Right cardiac atrium (tissue), 5 donors: ENCODE measurements around the gene CDK14. TPM values are rescaled to one million over a fixed set of nuclear protein-coding genes. Genes with fewer than 3 reads are reported as not detected.
"Not testable (repeated sequence)": the region's sequence is repeated elsewhere in the genome, so short reads cannot be mapped to it uniquely, and the experiment has no call there.

Source experiments
- ATAC-seq, 2 donors: fragments of 200-7000 bp; cut with Tn5 transposase; one replicate each; pipeline versions ENCODE4 v1.8.0 to v1.9.1; 2020; ENCODE audit warnings: moderate library complexity in 2 of 2, mild to moderate bottlenecking in 1 of 2
- DNase-seq, 3 donors: peaks; one replicate each; pipeline ENCODE4 v3.0.0-alpha.2; 2020
- H3K27ac ChIP-seq: one replicate; pipeline ENCODE4 v1.5.1; 2013; ENCODE audit warnings: mild to moderate bottlenecking, low read length, control low read depth, moderate library complexity
- H3K27me3 ChIP-seq: one replicate; pipeline ENCODE4 v1.6.1; 2013; ENCODE audit not compliant: control insufficient read depth, insufficient read depth
- H3K4me1 ChIP-seq: one replicate; pipeline ENCODE4 v1.6.1; 2013; ENCODE audit warnings: low read length; ENCODE audit not compliant: control insufficient read depth, insufficient read depth
- H3K4me3 ChIP-seq: one replicate; pipeline ENCODE4 v1.5.1; 2013; ENCODE audit warnings: low read length, control low read depth
- H3K9me3 ChIP-seq: one replicate; pipeline ENCODE4 v1.6.1; 2013; ENCODE audit warnings: low read length; ENCODE audit not compliant: control insufficient read depth
- WGBS: extraction: QIAGEN DNeasy Blood & Tissue Kit; methylation state at CpG from one replicate; pipeline ENCODE4 v1.1.7; 2013; 5-methylcytosine and 5-hydroxymethylcytosine counted together
- intact Hi-C, 4 donors: fragments of 100-400 bp; cut with DNase I; formaldehyde crosslinking; loops; one replicate each; pipeline versions ENCODE4 v1.11.0 to v1.14.0; 2022 to 2023
- polyA plus RNA-seq: library from polyadenylated mRNA; stranded (reverse); fragments of 200-250 nt; gene quantifications from one replicate; pipeline ENCODE4 v1.2.3, GENCODE V29; 2013
- total RNA-seq, 4 donors: library from RNA; stranded (reverse); fragmentation: NEBNext Ultra II Directional; extraction: Animal tissue kit (Norgen Biotek cat#: 25700); gene quantifications; one replicate each; pipeline ENCODE4 v1.2.1, GENCODE V29; 2021
- donor health status: healthy with polysubstance abuse.
- donor health status: DM: no; HTN: yes; CAD: no.
- donor health status: DM: no; HTN: no; CAD: no.
- donor health status: DM: no; HTN: yes; CAD: no; lungs with severe emphysema.
- donor health status: DM: yes; HTN: yes; CAD: no.

The CDK14 gene
- total and polyA plus RNA-seq, 5 donors, result 10.7 to 93.1 (median 59.6) TPM

- Histone ChIP-seq H3K27ac (no peak overlapping the region), H3K4me1 (no peaks in the 10 kb centered on the region), H3K9me3 (no peaks in the 10 kb centered on the region), H3K27me3 (no peaks in the 10 kb centered on the region), H3K4me3 (no peak overlapping the region)
- DNase-seq (no peak), ATAC-seq (no peak)
- intact Hi-C loops, result no loop called here
- 92% methylated on average over 1 of the region's 1 CpG for WGBS
Measured at GRCh38 chr7:90792301-90792700, 196.2 kb downstream of the CDK14 start.

DNA sequence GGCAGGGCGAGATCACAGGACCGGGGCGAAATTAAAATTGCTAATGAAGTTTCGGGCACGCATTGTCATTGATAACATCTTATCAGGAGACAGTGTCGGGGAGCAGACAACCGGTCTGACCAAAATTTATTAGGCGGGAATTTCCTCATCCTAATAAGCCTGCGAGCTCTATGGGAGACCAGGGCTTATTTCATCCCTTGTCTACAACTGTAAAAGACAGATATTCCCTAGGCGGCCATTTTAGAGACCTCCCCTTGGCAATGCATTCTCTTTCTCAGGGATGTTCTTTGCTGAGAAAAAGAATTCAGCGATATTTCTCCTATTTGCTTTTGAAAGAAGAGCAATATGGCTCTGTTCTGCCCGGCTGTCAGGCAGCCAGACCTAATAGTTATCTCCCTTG lies 198.1 kb downstream of the CDK14 start:
- intact Hi-C loops, ATAC-seq, H3K4me3 ChIP-seq, H3K27ac ChIP-seq, H3K27me3 ChIP-seq, H3K4me1 ChIP-seq, H3K9me3 ChIP-seq, DNase-seq: not testable (repeated sequence)
- 97% methylated on average over 12 of the region's 12 CpGs for WGBS

DNA sequence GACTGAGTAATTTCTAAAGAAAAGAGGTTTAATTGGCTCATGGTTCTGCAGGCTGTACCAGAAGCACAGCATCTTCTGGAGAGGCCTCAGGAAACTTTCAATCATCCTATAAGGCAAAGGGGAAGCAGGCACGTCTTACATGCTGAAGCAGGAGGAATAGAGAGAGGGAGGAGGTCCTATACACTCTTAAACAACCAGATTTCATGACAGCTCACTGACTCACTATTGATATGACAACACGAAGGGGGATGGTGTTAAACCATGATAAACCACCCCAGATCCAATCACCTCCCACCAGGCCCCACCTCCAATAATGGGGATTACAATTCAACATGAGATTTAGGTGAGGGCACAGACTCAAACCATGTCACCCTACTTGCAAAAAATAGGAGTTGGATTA lies 201.5 kb downstream of the CDK14 start:
- Histone ChIP-seq H3K4me3 (no peak overlapping the region), H3K9me3 (no peaks in the 10 kb centered on the region), H3K4me1 (no peaks in the 10 kb centered on the region), H3K27me3 (no peaks in the 10 kb centered on the region), H3K27ac (no peak overlapping the region)
- no peak for DNase-seq
- intact Hi-C loops, result no loop called here
- WGBS, result 68% methylated on average over 2 of the region's 2 CpGs
- ATAC-seq, result no peak

DNA sequence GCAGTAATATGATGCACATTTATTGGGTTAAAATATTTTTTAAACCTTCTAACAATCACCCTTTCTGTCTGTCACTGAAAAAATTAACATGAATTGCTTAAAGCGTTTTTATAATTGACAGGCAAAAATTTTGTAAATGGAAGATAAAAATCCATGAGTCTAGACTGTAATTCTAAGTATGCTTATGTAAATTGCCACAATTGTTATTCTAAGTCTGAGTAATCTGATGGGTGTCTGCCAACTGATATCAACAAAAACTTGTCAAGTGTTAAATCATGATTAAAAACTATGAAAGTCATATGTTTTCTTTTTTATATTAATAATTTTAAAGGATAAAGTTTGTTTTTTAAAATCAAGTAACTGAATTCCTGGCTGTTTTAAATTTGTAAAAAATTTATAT lies 208.2 kb downstream of the CDK14 start:
- ATAC-seq (no peak), DNase-seq (no peak)
- no peak overlapping the region for H3K27ac ChIP-seq
- H3K4me3 ChIP-seq, result no peak overlapping the region
- no peaks in the 10 kb centered on the region for H3K4me1 ChIP-seq
- 55% methylated on average over 1 of the region's 1 CpG for WGBS
- intact Hi-C loops, result no loop called here
- no peaks in the 10 kb centered on the region for H3K9me3 ChIP-seq
- no peaks in the 10 kb centered on the region for H3K27me3 ChIP-seq

DNA sequence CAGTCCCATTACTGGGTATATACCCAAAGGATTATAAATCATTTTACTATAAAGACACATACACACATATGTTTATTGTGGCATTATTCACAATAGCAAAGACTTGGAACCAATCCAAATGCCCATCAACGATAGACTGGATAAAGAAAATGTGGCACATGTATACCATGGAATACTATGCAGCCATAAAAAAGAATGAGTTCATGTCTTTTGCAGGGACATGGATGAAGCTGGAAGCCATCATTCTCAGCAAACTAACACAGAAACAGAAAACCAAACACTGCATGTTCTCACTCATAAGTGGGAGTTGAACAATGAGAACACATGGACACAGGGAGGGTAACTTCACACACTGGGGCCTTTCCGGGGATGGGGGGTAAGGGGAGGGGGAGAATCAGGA lies 219.4 kb downstream of the CDK14 start:
- DNase-seq, H3K27ac ChIP-seq, H3K4me3 ChIP-seq, intact Hi-C loops, H3K9me3 ChIP-seq, H3K27me3 ChIP-seq, ATAC-seq, H3K4me1 ChIP-seq: not testable (repeated sequence)
- 95% methylated on average over 2 of the region's 2 CpGs for WGBS

DNA sequence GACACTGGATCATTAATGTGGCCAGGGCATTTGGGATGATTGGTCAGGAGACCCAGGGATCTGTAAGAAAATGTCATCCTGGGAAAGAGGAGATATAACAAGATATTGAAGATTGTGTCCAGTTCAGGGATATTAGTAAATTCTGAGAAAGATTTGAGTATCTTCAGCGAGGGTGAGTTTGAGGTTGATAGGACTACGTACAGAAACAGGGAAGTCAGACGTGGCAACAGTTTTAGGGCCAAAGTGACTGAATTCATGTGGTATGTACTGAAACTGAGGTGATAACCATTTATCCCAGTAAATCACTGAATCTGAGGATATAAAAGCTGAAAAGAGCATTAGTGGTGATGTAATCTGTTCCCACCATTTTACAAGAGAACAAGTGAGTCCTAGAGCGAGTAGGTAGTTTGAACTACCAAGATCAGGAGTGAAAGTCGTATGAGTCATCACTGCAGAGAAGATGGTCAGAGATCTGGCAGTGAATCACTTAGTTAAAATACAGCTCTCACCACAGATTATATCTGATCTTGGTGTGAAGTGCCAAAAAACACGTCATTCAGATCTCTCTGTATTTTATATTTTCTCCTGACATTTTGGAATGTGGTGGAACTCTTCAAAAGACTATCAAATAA lies 220.5 kb downstream of the CDK14 start:
- Histone ChIP-seq H3K4me1 (no peaks in the 10 kb centered on the region), H3K27ac (no peak overlapping the region), H3K27me3 (no peaks in the 10 kb centered on the region), H3K9me3 (no peaks in the 10 kb centered on the region), H3K4me3 (no peak overlapping the region)
- 53% methylated on average over 6 of the region's 6 CpGs for WGBS
- DNase-seq (no peak), ATAC-seq (peak; percentile 40 to 78)
- intact Hi-C loops, result no loop called here

DNA sequence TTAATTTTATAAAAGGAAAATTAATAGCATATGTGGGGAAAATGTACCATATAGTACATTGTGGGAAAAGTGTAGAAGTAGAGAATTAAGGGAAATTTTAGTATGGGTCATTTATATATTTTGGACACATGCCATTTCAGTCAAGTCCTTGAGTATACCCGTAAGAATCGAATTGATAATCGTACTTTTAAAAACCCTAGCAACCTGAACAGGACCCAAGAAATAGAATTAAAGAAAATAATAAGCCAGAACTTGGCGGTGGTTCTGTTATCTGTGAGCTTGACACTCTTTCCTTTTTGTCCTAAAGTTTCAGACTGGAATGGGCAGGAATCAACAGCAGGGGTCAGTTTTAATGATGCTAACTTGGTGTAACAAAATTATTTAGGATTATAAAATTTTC lies 221.0 kb downstream of the CDK14 start:
- no peaks in the 10 kb centered on the region for H3K9me3 ChIP-seq
- no peaks in the 10 kb centered on the region for H3K4me1 ChIP-seq
- DNase-seq (no peak), ATAC-seq (no peak)
- intact Hi-C loops, result no loop called here
- no peak overlapping the region for H3K4me3 ChIP-seq
- H3K27ac ChIP-seq, result no peak overlapping the region
- WGBS, result 44% methylated on average over 4 of the region's 4 CpGs
- no peaks in the 10 kb centered on the region for H3K27me3 ChIP-seq

- Histone ChIP-seq H3K27me3 (no peaks in the 10 kb centered on the region), H3K27ac (no peak overlapping the region), H3K4me3 (no peak overlapping the region), H3K4me1 (no peaks in the 10 kb centered on the region), H3K9me3 (no peaks in the 10 kb centered on the region)
- WGBS, result 40% methylated on average over 2 of the region's 2 CpGs
- ATAC-seq (no peak), DNase-seq (no peak)
- intact Hi-C loops, result no loop called here
Measured at GRCh38 chr7:90817846-90818245, 221.7 kb downstream of the CDK14 start.

DNA sequence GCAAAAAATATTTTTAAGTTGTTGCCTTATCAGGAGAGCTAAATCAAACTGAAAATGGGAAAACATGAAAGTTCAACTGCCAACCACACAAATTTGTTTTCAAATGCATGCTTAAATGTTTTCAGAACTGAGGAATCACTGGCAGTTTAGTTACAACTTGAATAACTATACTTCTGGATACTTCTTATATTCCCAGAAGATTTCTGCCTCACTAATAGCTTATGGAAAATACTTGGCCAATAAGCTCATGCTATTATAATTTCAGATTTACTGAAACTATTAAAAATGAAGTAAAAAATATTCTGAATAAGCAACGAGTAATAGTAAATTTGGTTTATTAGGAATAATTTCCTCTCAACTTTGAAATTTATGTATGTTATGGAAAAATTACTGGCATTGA lies 222.2 kb downstream of the CDK14 start:
- H3K4me3 ChIP-seq, result no peak overlapping the region
- WGBS, result 68% methylated on average over 1 of the region's 1 CpG
- no peaks in the 10 kb centered on the region for H3K4me1 ChIP-seq
- no peaks in the 10 kb centered on the region for H3K9me3 ChIP-seq
- ATAC-seq (no peak), DNase-seq (no peak)
- intact Hi-C loops, result no loop called here
- no peak overlapping the region for H3K27ac ChIP-seq
- no peaks in the 10 kb centered on the region for H3K27me3 ChIP-seq

- no peaks in the 10 kb centered on the region for H3K9me3 ChIP-seq
- H3K4me3 ChIP-seq, result no peak overlapping the region
- no peaks in the 10 kb centered on the region for H3K27me3 ChIP-seq
- 50% methylated on average over 4 of the region's 4 CpGs for WGBS
- intact Hi-C loops, result no loop called here
- no peaks in the 10 kb centered on the region for H3K4me1 ChIP-seq
- no peak overlapping the region for H3K27ac ChIP-seq
- peak; percentile 35 to 55 for ATAC-seq
- no peak for DNase-seq
Measured at GRCh38 chr7:90821961-90822620, 226.0 kb downstream of the CDK14 start.

DNA sequence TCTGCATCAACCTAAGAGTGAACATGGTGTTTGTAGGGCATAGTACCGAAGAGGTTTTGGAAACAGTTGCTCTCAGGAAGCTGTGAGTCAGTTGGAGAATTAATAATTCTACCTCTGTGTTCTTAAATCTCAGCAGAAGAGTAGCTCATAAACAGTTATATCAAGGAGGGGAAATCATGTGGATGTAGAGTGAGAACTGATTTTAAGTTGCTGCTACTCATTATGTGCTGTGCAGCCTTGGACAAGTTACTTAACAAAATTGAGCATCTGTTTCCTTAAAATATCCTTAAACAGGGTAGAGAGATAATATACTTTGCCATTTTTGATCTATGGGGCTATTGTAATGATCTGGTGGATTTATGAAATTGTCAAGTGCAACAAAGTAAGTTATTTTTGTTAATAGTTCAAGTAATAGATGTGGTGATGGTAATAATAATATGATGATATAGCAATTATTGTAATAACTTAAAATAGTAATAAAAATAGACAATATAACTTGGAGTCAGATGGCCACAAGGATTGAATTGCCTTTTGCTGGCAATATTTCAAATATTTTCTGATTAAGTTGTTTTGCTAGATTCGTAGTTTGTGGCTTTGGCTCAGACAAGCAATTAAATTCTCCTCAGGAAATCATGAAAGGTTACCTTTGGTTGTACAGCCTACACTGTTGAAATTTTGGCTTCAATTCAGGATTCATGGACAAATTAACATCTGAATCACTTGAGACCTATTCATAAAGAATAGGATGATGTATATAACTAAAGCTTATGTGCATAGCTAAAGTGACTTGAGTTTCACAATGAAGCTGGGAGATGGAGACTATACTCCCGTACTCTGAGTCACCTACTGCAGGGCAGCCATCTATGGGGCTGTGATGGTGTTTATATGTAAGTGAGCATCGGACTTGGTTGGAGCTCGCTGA lies 228.5 kb downstream of the CDK14 start:
- H3K27ac ChIP-seq, result no peak overlapping the region
- ATAC-seq, result no peak
- H3K4me3 ChIP-seq, result no peak overlapping the region

More for the DNA sequence above, 228.5 kb downstream of the CDK14 start:
- H3K4me1 ChIP-seq, result no peaks in the 10 kb centered on the region
- no peaks in the 10 kb centered on the region for H3K27me3 ChIP-seq
- no peak for DNase-seq
- WGBS, result 67% methylated on average over 5 of the region's 5 CpGs
- H3K9me3 ChIP-seq, result no peaks in the 10 kb centered on the region
- intact Hi-C loops, result no loop called here
